HG02943 (cell line): ENCODE data around the gene SESN1.

Source experiments
- ATAC-seq: cut with Tn5 transposase; IDR thresholded peaks from one replicate; pipeline ENCODE4 v1.9.1; 2021; ENCODE audit warnings: mild to moderate bottlenecking, low read depth, moderate library complexity; ENCODE audit not compliant: unreplicated experiment

SESN1 gene

DNA sequence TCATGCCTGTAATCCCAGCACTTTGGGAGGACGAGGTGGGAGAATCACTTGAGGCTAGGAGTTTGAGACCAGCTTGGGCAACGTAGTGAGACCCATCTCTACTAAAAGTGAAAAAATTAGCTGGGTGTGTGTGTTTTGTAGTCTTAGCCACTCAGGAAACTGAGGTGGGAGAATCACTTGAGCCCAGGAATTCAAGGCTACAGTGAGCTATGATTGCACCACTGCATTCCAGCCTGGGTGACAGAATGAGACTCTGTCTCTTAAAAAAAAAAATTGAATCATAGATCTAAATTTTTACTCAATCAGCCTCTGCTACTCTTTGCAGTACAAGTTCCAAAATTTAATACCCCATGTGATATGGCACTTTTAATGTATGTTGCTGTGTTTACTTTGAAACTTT, 124.9 kb downstream of the SESN1 start:
- no peak for ATAC-seq

DNA sequence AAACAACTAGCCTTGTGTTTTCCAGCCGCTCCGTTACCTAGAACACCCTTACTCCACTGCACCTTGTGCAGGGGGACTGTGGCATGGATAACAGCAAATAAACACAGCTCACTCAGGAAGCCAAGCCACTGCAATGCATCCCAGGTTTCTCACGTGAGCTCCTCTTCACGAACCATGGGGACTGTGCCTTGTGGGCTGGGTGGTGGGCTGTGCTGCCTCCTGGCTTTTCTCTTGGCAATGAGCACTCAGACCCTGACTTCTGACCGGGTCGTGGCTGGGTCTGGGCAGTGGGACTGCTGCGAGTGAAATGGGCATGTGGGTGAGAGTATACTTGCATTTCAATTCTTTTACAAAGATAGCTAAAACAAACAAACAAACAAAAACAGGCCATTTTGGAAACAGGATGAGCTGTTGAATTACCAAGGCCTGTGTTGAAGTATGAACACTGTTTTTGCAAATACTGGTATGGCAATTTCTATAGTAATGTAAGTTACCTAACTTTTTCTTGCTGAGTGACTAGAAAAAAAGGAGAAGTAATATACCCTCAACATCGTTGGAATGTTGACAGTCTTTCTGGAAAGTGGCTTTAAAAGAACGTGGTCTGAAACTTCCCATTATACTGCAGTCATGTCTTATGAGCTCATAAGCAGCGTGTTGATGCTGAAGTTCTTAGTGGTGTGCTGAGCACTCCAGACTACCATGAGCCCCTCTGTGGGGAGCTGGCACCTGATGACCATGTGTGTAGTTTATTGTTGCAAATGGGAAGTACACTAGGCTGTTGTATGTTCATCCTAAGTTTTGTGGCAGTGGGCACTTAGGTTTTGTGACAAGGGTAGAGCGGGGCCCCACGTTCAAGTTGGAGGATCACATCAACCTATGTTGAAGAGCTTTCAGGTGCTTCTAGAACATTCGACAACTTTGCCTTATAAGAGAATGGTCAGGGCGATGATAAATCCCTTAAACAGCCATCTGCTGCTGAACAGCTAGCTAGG, 126.0 kb downstream of the SESN1 start:
- no peak for ATAC-seq

GRCh38 chr6:108966855-108967755, 127.5 kb downstream of the SESN1 start:
- no peak for ATAC-seq

DNA sequence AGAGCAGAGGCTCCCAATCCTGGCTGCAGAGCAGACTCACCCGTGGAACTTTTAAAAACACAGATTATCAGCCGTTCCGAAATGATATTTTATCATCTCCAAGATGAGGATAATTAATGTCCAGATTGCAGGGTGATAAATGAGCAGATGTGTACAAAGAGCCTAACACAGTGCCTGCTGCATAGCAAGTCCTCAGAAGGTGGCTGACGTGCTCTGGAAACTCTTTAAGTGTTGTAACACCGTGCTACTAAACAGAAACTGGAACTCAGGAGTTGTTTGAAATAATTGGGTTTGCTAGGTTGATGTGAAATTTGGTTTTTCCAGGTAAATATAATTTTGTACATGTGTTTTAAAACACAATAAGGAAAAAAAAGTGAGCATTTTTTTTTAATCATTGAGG, 128.4 kb downstream of the SESN1 start:
- no peak for ATAC-seq

GRCh38 chr6:108961985-108962384, 132.7 kb downstream of the SESN1 start:
- no peak for ATAC-seq

DNA sequence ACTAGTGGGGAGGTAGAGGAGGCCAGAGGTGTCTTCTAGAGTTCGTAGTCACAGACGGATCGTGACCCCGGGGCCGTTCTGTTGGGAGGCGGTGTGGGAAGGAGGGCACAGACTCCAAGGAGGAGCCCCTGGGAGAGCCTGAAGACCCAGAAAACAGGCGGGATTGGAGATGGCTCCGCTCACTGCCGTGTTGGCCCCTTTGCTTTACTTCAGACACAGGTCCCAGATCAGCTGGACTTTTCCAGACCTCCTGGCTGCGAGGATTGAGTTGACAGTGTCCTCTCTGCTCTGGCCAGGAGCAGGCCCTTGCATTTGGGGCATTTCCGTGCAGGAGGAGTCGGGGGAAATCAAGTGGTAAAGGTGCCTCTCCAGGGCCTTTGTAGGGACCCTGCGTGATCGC, 133.6 kb downstream of the SESN1 start:
- ATAC-seq: no peak

GRCh38 chr6:108960601-108961000, 134.0 kb downstream of the SESN1 start:
- ATAC-seq: no peak

- ATAC-seq: no peak
Measured at GRCh38 chr6:108959972-108960582, 134.6 kb downstream of the SESN1 start.

DNA sequence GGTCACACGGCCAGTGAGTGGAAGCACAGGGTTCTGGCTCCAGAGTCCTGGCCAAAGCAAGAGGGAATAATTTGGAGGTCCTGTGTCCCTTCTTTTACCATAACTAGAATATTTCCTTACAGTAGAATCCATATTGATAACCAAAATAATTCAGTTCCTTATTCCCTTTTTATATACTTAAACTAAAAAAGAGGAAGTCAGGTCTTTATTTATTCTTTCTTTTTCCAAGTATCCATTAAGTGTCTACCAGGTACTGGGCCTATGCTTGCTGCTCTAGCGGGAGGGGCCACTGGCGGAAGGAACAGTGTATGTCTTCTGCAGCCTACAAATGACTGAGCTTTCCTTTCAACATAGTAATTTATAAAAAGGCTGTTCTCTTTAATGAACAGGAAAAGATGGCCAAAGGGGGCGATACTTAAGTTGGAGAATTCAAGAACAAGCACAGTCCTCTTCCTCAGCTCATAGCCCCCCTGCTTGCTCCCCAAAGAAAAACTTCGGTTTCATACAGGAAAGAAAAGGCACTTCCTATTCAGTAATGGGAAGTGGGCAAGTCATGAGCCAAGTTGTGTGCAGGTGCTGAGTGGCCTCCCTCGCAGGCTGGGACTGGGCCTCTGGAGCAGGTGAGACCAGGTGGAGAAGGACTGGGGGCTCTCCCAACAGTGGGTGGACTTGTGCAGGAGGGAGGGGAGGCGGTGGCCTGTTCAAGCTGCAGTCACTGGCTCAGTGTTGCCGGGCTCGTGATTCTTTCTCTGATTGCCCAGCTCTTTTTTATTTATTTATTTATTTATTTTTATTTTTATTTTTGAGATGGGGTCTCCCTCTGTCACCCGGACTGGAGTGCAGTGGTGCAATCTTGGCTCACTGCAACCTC, 135.5 kb downstream of the SESN1 start:
- ATAC-seq: no peak

- no peak for ATAC-seq
Measured at GRCh38 chr6:108957221-108957620, 137.4 kb downstream of the SESN1 start.

DNA sequence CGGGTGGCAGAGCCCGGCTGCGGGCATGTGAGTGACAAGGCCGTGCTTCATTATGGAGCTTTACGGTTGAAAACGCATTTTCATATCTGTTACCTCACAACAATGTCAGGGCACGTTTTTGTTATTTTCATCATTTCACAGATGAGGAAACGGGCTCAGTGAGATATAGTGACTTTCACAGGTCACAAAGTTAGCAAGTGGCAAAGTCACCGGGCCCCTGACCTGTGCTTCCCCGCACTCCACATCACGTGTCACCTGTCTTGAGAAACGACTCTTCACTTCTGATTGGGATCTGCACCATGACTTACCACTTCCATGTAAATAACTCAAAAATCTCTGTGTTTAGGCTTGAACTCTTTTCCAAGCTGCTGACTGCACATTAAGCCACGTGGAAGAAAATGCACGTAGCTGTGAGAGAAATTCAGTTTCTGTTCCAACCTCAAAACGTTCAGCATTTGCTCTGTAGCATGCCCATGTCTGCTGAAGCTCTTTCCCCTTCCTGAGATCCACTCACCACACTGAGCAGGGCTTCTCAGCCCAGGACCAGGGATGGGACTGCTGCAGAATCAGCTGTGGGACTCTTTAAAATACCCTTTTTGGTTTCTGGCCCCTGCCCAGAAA, 139.2 kb downstream of the SESN1 start:
- no peak for ATAC-seq

- no peak for ATAC-seq
Measured at GRCh38 chr6:108953681-108954080, 141.0 kb downstream of the SESN1 start.

DNA sequence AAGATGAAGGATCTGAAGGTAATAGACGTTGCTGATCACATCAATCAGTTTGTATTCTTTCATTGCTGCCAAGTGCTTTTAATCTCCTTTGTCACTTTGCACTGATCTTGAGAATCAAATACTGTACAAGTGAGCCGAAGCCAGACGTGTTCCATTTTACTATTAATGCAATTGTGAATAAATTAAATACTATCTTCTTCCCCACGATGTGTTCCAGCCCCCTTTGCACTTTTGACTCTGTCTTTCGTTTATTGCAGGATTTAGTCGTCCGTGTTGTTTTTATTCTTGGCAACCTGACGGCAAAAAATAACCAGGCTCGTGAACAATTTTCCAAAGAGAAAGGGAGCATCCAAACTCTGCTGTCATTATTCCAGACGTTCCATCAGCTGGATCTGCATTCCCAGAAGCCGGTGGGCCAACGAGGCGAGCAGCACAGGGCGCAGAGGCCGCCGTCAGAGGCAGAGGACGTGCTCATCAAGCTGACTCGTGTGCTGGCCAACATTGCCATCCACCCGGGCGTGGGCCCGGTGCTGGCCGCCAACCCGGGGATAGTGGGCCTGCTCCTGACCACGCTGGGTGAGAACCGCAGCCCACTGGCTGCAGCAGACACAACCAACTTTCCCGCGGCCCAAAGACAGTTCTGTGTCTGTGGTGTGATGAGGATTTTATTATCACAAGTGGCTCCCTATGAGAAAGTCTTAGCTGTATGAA, 141.7 kb downstream of the SESN1 start:
- no peak for ATAC-seq

GRCh38 chr6:108951351-108951953, 143.2 kb downstream of the SESN1 start:
- ATAC-seq: no peak

DNA sequence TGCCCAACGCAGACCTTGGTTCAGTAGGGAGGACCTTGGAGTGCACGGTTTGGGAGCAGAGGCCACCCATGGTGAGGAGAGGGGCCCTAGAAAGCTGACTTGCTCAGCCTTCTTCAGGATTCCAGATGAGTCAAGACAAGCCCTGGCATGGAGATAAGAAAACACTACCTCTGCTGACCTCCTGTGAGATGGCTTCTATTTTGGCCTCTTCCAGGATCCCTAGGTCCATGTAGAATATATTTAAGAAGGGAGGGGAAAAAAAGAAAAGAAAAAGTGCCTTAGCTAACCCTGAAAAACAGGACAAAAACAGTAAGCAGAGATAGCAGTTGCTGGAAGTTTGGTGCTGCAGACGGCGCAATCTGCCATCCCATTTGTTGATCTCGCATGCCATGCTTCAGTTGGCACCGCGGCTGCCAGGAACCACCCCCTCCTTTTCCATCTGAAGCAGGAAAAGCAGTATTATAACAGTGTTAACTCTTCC, 146.4 kb downstream of the SESN1 start:
- ATAC-seq: no peak

DNA sequence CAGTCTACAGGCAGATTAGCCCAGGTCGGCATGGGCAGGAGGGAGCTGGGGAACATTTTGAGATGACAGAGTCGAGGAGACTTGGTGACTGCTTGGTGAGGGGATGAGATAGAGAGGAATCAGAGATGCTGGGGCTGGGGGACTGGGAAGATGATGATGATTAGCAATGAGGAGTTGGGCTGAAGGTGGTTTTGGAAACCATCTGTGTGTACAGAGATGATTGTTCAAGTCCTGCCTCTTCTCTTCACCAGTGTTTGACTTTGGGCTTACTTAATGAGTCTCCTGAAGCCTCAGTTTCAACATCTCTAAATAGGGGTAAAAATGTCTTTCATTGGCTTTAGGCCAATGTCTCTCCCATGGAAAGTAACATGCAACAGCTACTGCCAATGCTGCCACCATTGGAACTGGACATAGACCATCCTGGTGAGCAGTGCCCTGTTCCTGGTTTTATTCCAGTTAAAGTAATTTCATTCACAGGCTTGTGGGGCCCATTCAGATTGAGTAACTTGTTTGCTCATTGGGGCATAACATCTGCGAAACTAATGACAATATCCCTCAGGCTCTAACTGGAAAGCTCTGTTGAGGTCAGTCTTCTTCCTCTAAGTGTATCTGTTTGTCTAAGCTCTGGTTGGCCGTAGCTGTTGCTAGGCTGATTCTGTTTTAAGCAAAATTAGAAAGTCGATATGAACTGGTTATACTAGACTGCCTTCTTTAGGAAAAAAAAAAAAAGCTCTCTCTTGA, 147.4 kb downstream of the SESN1 start:
- ATAC-seq: no peak

DNA sequence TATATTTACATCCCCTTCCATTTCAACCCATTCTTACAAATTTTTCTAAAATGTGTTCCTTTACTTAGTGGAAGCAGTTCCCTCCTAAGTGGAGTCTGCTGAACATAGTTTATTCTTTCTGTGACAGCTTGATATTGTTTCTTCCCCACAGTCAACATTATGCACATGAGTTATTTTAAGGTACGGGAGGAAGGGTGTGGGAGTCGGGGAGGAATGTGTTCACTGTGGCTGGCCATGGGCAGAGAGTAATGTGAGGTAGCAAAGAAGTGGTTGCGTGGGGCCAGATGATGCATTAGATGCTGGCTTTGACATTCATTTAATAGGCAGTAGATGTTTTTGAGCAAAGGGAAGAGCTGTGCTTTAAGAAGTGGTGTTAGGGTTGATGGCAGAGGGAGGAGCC, 148.0 kb downstream of the SESN1 start:
- ATAC-seq: no peak
